Adrenal gland (tissue), 5 donors: ENCODE data around the gene KIAA0586.
"Not testable (repeated sequence)": the region's sequence is repeated elsewhere in the genome, so short reads cannot be mapped to it uniquely, and the experiment has no call there.

Experiments
- POLR2A ChIP-seq, 2 donors: fragments of 450-650 bp; IDR thresholded peaks; one replicate each; pipeline ENCODE4 v1.6.1; 2017; ENCODE audit warnings: antibody characterized with exemption in 2 of 2, mild to moderate bottlenecking in 2 of 2, moderate library complexity in 1 of 2
- TF ChIP-seq, protein P1 (sequence below), 6 experiments: fragments of 450-650 bp in 4 of 6; fragments of 200-600 bp in 2 of 6; sonication (generic) in 1 of 6; IDR thresholded peaks; 1 replicate in 5 of 6; 2 replicates in 1 of 6; pipeline versions ENCODE4 v1.5.1 to v1.8.0; 2016 to 2021; ENCODE audit warnings: antibody characterized with exemption in 6 of 6, mild to moderate bottlenecking in 2 of 6, moderate library complexity in 1 of 6
- donor health status: DM: no; HTN: no; CAD: no.

DNA sequence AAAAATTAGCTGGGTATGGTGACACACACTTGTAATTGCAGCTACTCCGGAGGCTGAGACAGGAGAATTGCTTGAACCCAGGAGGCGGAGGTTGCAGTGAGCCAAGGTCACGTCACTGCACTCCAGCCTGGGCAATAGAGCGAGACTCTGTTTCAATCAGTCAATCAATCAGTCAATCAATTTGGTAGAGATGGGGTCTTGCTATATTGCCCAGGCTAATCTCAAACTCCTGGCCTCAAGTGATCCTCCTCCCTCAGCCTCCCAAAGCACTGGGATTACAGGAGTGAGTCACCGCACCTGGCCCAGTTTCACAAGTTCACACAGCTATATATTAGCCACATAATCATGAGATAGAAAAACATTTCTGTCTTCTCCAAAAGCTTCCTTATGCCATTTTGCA lies 50.8 kb downstream of the KIAA0586 start:
- TF ChIP-seq, protein P1, sequence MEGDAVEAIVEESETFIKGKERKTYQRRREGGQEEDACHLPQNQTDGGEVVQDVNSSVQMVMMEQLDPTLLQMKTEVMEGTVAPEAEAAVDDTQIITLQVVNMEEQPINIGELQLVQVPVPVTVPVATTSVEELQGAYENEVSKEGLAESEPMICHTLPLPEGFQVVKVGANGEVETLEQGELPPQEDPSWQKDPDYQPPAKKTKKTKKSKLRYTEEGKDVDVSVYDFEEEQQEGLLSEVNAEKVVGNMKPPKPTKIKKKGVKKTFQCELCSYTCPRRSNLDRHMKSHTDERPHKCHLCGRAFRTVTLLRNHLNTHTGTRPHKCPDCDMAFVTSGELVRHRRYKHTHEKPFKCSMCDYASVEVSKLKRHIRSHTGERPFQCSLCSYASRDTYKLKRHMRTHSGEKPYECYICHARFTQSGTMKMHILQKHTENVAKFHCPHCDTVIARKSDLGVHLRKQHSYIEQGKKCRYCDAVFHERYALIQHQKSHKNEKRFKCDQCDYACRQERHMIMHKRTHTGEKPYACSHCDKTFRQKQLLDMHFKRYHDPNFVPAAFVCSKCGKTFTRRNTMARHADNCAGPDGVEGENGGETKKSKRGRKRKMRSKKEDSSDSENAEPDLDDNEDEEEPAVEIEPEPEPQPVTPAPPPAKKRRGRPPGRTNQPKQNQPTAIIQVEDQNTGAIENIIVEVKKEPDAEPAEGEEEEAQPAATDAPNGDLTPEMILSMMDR (IDR thresholded peaks at IDR 0.05): not testable (repeated sequence)
- not testable (repeated sequence) for TF ChIP-seq POLR2A (IDR thresholded peaks at IDR 0.05)
